Endothelial cell of umbilical vein (primary cell): ENCODE results near the gene PNPLA6. TPM values are rescaled to one million over a fixed set of nuclear protein-coding genes. Genes with fewer than 3 reads are reported as not detected.

Source experiments
- BruUV-seq: library from RNA; stranded (reverse); fragments of 400-500 nt; replicated peaks from 2 replicates; lab custom pipeline; 2021; lab: Mats Ljungman, UMichigan
- CTCF ChIA-PET: fragments of 300-600, 350-600 bp; sonication (Branson Sonifier 250); formaldehyde crosslinking; loops from one replicate; lab custom pipeline; 2021; ENCODE audit warnings: antibody characterized with exemption, inconsistent platforms; lab: Charles Lee
- POLR2A ChIA-PET: fragments of 300-600, 350-600 bp; sonication (Branson Sonifier 250); formaldehyde crosslinking; loops from one replicate; lab custom pipeline; 2021; ENCODE audit warnings: antibody characterized with exemption, inconsistent platforms; lab: Charles Lee
- DNase-seq: peaks from one replicate; pipeline ENCODE4 v3.0.0-alpha.2; 2011; ENCODE audit warnings: low read depth, low spot score
- FAIRE-seq: peaks from 2 replicates; lab custom pipeline; 2011; peaks lifted over from hg19 to GRCh38; lab: Jason Lieb, UNC
- H2AFZ ChIP-seq: 2 replicates; pipeline ENCODE4 v1.6.0; 2012; ENCODE audit warnings: low read depth, low read length, control low read depth, inconsistent platforms
- H3K27ac ChIP-seq: 2 replicates; pipeline ENCODE4 v1.5.1; 2011; ENCODE audit warnings: low read depth, mild to moderate bottlenecking, control low read depth, low read length, moderate library complexity; ENCODE audit not compliant: insufficient read depth
- H3K27me3 ChIP-seq, 2 experiments: 2 replicates each; pipeline versions ENCODE4 v1.6.0 to v1.6.1; 2011; ENCODE audit warnings: low read length in 2 of 2, mixed read lengths in 1 of 2; ENCODE audit not compliant: control insufficient read depth in 2 of 2, insufficient read depth in 2 of 2
- H3K36me3 ChIP-seq, 2 experiments: 2 replicates in 1 of 2; 3 replicates in 1 of 2; pipeline ENCODE4 v1.5.1; 2011; ENCODE audit warnings: low read length in 2 of 2, mild to moderate bottlenecking in 1 of 2, moderate library complexity in 1 of 2; ENCODE audit not compliant: control insufficient read depth in 2 of 2, insufficient read depth in 2 of 2; ENCODE audit errors: extremely low read depth in 1 of 2
- H3K4me1 ChIP-seq: 3 replicates; pipeline ENCODE4 v1.5.1; 2011; ENCODE audit warnings: mild to moderate bottlenecking, low read length; ENCODE audit not compliant: control insufficient read depth, insufficient read depth; ENCODE audit errors: extremely low read depth
- H3K4me2 ChIP-seq: 2 replicates; pipeline ENCODE4 v1.6.1; 2011; ENCODE audit warnings: low read length, control low read depth, mixed read lengths; ENCODE audit not compliant: insufficient read depth
- H3K4me3 ChIP-seq, 3 experiments: fragments of 200-600 bp in 1 of 3; sonication (generic), shearing (Covaris generic) in 1 of 3; replicated peaks in 1 of 3; 2 replicates each; pipeline ENCODE4 v1.5.1; 2011 to 2016; ENCODE audit warnings: control low read depth in 3 of 3, low read length in 3 of 3, mild to moderate bottlenecking in 2 of 3, inconsistent platforms in 1 of 3, low read depth in 1 of 3, moderate library complexity in 1 of 3; ENCODE audit not compliant: insufficient read depth in 1 of 3
- H3K79me2 ChIP-seq: 2 replicates; pipeline ENCODE4 v1.6.0; 2012; ENCODE audit warnings: low read length, inconsistent platforms; ENCODE audit not compliant: control insufficient read depth, insufficient read depth
- H3K9ac ChIP-seq: replicated peaks from 2 replicates; pipeline ENCODE3; 2011; ENCODE audit warnings: low read length, control low read depth; ENCODE audit not compliant: insufficient read depth; ENCODE audit errors: extremely low read depth
- H3K9me1 ChIP-seq: replicated peaks from 3 replicates; pipeline ENCODE4 v1.6.0; 2011; ENCODE audit warnings: mild to moderate bottlenecking, low read length; ENCODE audit not compliant: control insufficient read depth, insufficient read depth; ENCODE audit errors: extremely low read depth
- H3K9me3 ChIP-seq: replicated peaks from 2 replicates; pipeline ENCODE4 v1.5.1; 2012; ENCODE audit warnings: low read length, inconsistent platforms; ENCODE audit not compliant: control insufficient read depth, insufficient read depth
- H4K20me1 ChIP-seq: replicated peaks from 2 replicates; pipeline ENCODE3; 2011; ENCODE audit warnings: mild to moderate bottlenecking, low read length; ENCODE audit not compliant: control insufficient read depth, insufficient read depth; ENCODE audit errors: extremely low read depth
- EZH2 ChIP-seq: IDR thresholded peaks from 2 replicates; pipeline ENCODE4 v1.6.1; 2012; ENCODE audit warnings: borderline replicate concordance, low read depth, mild to moderate bottlenecking, moderate library complexity, low read length, inconsistent platforms; ENCODE audit not compliant: severe bottlenecking
- GATA2 ChIP-seq: IDR thresholded peaks from 2 replicates; pipeline ENCODE4 v1.7.0; 2011; ENCODE audit warnings: low read depth, mild to moderate bottlenecking, moderate library complexity, mixed read lengths, low read length; ENCODE audit not compliant: insufficient read length, insufficient read depth
- JUN ChIP-seq: IDR thresholded peaks from 2 replicates; pipeline ENCODE4 v1.6.1; 2011; ENCODE audit warnings: borderline replicate concordance, low read depth; ENCODE audit not compliant: insufficient read length, insufficient read depth
- MAX ChIP-seq: IDR thresholded peaks from 2 replicates; pipeline ENCODE4 v1.6.1; 2011; ENCODE audit not compliant: insufficient read depth, insufficient read length
- POLR2A ChIP-seq: IDR thresholded peaks from 2 replicates; pipeline ENCODE4 v1.6.1; 2012; ENCODE audit warnings: low read depth, mild to moderate bottlenecking, control low read depth, low read length
- dilution Hi-C: fragments of 300-500 bp; cut with MboI; formaldehyde crosslinking; loops from one replicate; pipeline ENCODE4 v1.15.0; 2019; ENCODE audit warnings: low sequenced_read_pairs; ENCODE audit not compliant: extremely low pct_ligation_motif_present
- intact Hi-C: fragments of 100-400 bp; cut with micrococcal nuclease; formaldehyde crosslinking; loops from one replicate; pipeline ENCODE4 v1.10.0; 2022
- polyA plus RNA-seq, 4 experiments: library from polyadenylated mRNA; depleted of rRNA in 3 of 4; stranded (reverse) in 3 of 4; unstranded in 1 of 4; fragments of >200 nt; gene quantifications; 2 replicates each; pipeline versions ENCODE4 v1.2.1 to v1.2.3, GENCODE V29; 2011 to 2012; ENCODE audit warnings: missing spikeins in 1 of 4
- total RNA-seq: library from RNA; stranded (reverse); gene quantifications from 2 replicates; pipeline ENCODE4 v1.2.3, GENCODE V29; 2021

Gene PNPLA6
- total and polyA plus RNA-seq, 2 donors (not counting 3 experiments of a cell fraction or from before 2014, with no cell fraction given), result 106 to 164 TPM

- POLR2A ChIA-PET, result no interaction called here
- no peak for FAIRE-seq
- no peaks in the 10 kb centered on the region for H3K4me1 ChIP-seq
- H2AFZ ChIP-seq, result no peak overlapping the region
- no peaks in the 10 kb centered on the region for H3K27me3 ChIP-seq
- H3K9me1 ChIP-seq, result no peaks in the 10 kb centered on the region
- CTCF ChIA-PET, result no interaction called here
- dilution Hi-C loops, result no loop called here
- no peak overlapping the region for H3K9ac ChIP-seq
- H4K20me1 ChIP-seq, result no peaks in the 10 kb centered on the region
- no peaks in the 10 kb centered on the region for H3K9me3 ChIP-seq
- BruUV-seq, result no TSS peak
- no peak overlapping the region for H3K27ac ChIP-seq
- H3K36me3 ChIP-seq, result peaks cover 9 to 32% of the 10 kb centered on the region in 2 experiments
- TF ChIP-seq POLR2A (no peak), MAX (no peak)
- no peak overlapping the region for H3K4me3 ChIP-seq
- no peak overlapping the region for H3K4me2 ChIP-seq
- intact Hi-C loops, result no loop called here
- no peaks in the 10 kb centered on the region for H3K79me2 ChIP-seq
- DNase-seq, result no peak
Measured at GRCh38 chr19:7545300-7545699, 9.8 kb downstream of the PNPLA6 start.

GRCh38 chr19:7545904-7546303 lies 10.4 kb downstream of the PNPLA6 start:
- Histone ChIP-seq H3K79me2 (no peaks in the 10 kb centered on the region), H3K4me2 (no peak overlapping the region), H3K27ac (no peak overlapping the region), H3K9me3 (no peaks in the 10 kb centered on the region), H2AFZ (no peak overlapping the region), H3K27me3 (no peaks in the 10 kb centered on the region), H3K4me3 (no peak overlapping the region), H3K9ac (no peak overlapping the region), H3K4me1 (no peaks in the 10 kb centered on the region), H3K36me3 (peaks cover 7 to 33% of the 10 kb centered on the region in 2 experiments), H3K9me1 (no peaks in the 10 kb centered on the region), H4K20me1 (no peaks in the 10 kb centered on the region)
- no peak for FAIRE-seq
- BruUV-seq, result no TSS peak
- CTCF ChIA-PET, result no interaction called here
- intact Hi-C loops (no loop called here), dilution Hi-C loops (no loop called here)
- no peak for TF ChIP-seq POLR2A
- TF ChIP-seq EZH2, result no peak
- no peak for TF ChIP-seq GATA2
- no peak for TF ChIP-seq MAX
- TF ChIP-seq JUN, result no peak
- POLR2A ChIA-PET, result no interaction called here
- no peak for DNase-seq
